Islet of Langerhans (tissue), 1 donor: ENCODE results near the gene MPHOSPH9.
A peak's percentile ranks its signal among the peaks of the same experiment; 100 is the strongest.

Source experiments
- FAIRE-seq: peaks from one replicate; lab custom pipeline; 2011; peaks lifted over from hg19 to GRCh38; lab: Jason Lieb, UNC

Gene MPHOSPH9

GRCh38 chr12:123148655-123149054, 84.3 kb downstream of the MPHOSPH9 start:
- no peak for FAIRE-seq

DNA sequence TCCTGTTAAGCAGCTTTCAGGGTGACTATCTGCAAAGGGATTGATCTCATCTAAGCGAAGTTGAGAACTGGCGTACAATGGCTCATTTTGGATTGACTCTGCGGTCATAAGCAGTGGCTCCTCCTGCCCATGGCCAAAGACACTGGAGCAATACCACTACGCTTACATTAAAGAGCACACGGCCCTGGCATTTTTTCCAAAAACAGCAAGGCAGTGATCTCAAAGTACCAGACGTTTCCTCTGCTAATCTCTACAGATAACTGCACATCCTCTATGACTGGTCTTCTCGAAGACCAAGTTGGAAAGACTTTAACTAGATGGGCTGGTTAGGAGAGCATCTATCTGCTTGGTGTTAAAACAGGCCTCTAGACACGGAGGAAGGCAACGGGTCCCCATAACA, 84.7 kb downstream of the MPHOSPH9 start:
- FAIRE-seq = no peak

GRCh38 chr12:123145211-123145610, 87.7 kb downstream of the MPHOSPH9 start:
- no peak for FAIRE-seq

- no peak for FAIRE-seq
Observed at GRCh38 chr12:123143736-123144461, 89.0 kb downstream of the MPHOSPH9 start.

GRCh38 chr12:123142921-123143735, 89.8 kb downstream of the MPHOSPH9 start:
- no peak for FAIRE-seq

GRCh38 chr12:123142518-123142840, 90.5 kb downstream of the MPHOSPH9 start:
- no peak for FAIRE-seq

- FAIRE-seq = peak; percentile 81
Observed at GRCh38 chr12:123141615-123142517, 91.1 kb downstream of the MPHOSPH9 start.

GRCh38 chr12:123140676-123141614, 92.0 kb downstream of the MPHOSPH9 start:
- FAIRE-seq = no peak

DNA sequence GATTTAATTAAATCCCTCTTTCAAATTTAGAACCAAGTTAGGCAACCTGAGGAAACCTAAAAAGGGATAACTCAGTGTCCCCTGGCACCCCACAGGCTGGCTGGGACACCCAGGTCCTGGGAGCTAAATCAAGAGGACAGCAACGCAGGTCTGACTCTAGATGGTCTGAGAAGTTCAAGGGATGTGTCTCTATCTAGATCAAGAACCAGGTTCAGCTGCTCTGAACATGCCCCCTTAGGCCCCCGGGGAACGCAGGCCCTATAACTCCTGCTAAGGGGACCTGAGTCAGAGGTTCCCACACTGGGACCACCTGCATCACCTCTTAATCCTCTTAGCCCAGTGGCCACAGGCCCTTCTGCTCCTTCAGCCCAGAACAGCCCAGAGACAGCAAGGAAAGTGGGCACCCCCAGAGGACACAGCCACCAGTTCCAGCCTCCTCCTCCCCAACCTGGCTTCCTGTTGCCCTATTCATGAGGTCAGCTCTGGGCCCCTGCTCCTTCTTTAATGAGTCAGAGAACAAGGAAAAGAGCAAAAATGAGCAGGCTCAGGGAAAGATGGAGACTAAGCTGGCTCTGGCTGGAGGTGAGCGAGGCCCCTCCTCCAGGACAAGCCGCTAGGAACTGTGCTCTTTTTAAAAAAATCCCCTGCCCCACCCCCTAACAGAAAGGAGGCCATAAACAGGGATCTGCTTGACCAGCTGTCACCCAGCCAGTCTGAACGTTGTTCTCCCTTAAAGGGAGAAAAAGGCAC, 92.8 kb downstream of the MPHOSPH9 start:
- no peak for FAIRE-seq

GRCh38 chr12:123135688-123136087, 97.3 kb downstream of the MPHOSPH9 start:
- no peak for FAIRE-seq

GRCh38 chr12:123134826-123135225, 98.1 kb downstream of the MPHOSPH9 start:
- FAIRE-seq = no peak

DNA sequence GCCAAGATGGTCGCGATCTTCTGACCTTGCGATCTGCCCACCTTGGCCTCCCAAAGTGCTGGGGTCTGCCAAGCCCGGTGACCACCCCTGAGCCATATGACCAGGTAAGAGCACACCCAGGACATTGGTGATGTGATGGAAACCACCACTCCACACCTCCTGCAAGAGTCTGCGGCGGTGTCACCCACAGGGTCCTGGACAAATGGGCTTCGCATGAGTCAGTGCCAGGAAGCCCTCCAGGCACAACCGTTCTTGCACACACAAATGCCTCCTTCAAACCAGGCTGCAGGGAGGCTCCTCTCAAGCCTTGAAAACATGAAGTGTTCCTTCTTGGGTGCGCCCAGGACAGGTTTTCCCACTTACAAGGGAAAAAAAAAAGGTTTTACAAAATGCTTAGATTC, 98.7 kb downstream of the MPHOSPH9 start:
- FAIRE-seq = no peak

DNA sequence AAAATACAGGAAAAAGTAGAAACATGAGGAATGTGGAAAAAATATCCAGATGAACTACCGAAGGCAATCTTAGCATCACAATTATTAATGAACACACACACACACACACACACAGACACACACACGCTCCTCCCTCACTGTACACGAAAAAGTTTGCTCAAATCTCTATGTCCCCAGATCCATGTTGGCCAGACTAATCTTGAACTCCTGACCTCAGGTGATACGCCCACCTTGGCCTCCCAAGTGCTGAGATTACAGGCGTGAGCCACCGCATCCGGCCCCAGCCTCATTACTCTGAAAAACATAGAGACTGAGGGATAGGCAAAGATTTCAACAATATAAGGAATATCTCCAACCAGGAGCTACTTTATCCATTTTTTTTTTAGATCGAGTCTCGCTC, 99.2 kb downstream of the MPHOSPH9 start:
- no peak for FAIRE-seq

DNA sequence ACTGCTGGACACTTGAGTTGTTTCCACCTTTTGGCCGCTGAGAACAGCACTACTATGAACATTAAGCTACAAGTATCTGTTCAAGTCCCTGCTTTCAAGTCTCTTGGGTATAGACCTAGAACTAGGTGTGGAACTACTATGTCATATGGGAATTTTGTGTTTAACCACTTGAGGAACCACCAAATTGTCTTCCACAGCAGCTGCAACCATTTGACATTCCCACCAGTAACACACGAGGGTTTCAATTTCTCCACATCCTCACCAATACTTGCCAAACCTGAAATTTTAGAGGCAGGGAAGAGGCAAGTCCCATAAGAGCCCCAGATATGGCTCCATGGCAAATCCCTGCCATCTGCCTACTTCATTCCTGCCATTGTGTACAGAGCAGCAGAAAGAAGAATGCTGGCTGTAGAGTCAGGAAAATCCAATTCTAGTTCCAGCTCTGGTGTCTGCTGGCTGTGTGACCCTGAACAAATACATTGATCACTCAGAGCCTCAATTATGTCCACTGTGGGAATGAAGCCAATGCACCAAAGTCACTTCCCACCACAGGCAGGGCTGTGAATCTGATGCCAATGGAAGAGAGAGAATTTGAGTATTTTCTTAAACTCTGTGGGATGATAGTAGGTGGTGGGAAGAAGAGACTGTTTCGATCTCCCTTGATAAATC, 99.9 kb downstream of the MPHOSPH9 start:
- no peak for FAIRE-seq

- FAIRE-seq = no peak
Observed at GRCh38 chr12:123131879-123132402, 101.0 kb downstream of the MPHOSPH9 start.

- FAIRE-seq = no peak
Observed at GRCh38 chr12:123131291-123131832, 101.6 kb downstream of the MPHOSPH9 start.

DNA sequence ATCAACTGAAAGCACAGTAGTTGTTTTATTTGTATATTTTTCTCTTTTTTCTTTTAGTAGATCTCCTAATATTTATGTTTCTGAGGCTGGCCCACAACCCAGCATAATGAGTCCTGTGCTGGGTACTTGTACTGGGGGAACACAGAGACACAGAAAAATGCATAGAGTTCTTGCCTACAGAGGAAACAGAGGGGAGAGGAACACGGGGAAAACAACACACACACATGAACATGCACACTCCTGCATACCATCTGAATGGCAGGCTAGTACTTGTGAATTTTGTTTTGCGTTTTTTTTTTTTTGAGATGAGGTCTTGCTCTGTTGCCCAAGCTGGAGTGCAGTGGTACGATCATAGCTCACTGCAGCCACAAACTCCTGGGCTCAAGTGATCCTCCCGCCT, 103.3 kb downstream of the MPHOSPH9 start:
- FAIRE-seq = no peak

DNA sequence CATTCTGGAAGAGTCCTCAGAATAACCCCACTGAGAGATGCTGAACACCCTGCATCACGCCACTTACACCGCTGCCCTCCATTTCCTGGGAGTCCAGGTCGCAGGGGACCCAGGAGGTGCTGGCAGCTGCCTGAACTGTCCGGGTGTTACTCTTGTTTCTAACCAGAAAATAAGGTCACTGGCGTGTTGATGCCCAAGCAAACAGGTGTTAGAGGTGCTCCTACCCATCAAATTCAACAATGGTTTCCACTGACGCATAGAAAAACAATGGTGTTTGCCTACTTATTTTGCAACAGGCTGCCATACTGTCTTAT, 105.8 kb downstream of the MPHOSPH9 start:
- FAIRE-seq = no peak

DNA sequence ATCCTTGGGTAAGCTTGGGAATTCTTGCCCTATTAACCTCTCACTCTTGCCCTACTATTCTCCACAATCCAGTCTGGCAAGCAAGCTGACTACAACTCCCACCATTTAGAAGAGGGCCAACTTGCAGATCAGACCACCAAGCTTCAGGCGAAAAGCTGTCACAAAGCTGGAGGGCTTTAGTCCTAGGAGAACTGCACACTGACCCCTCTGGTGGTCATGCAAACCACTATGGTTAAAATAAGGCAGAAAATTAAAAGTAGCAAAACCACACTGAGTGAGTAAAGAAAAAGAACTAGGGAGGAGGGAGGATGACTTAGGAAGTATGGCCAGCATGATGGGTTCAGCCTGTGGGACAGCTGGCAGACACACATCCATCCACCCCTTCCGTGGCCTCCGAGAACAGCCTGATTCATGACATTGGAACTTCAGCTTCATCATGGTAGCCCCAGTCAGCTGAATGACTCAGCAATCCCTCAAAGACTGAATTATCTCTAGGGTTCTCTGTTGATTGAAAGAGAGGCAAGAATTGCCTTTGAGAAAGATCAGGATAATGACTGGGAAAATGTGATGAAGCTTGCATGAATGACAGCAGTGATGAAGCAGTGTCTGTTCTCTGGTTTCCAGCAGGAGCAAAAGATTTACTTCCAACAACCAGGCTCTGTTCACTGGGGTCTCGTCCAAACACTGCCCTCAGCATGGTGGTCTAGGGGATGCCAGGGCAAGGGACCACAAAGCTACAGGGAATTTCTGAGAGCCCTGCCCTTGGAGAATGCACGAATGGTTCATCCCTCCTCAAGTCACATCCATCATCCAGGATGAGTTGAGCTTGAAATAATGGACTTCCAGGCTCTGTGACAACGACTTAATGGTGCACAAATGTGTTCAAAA, 106.4 kb downstream of the MPHOSPH9 start:
- no peak for FAIRE-seq
